ENCODE results near the gene MXD4. TPM values are rescaled to one million over a fixed set of nuclear protein-coding genes. Genes with fewer than 3 reads are reported as not detected.
"Not testable (repeated sequence)": the region's sequence is repeated elsewhere in the genome, so short reads cannot be mapped to it uniquely, and the experiment has no call there.

Gene MXD4
- polyA plus RNA-seq, 1 donor, result 59.0 TPM

DNA sequence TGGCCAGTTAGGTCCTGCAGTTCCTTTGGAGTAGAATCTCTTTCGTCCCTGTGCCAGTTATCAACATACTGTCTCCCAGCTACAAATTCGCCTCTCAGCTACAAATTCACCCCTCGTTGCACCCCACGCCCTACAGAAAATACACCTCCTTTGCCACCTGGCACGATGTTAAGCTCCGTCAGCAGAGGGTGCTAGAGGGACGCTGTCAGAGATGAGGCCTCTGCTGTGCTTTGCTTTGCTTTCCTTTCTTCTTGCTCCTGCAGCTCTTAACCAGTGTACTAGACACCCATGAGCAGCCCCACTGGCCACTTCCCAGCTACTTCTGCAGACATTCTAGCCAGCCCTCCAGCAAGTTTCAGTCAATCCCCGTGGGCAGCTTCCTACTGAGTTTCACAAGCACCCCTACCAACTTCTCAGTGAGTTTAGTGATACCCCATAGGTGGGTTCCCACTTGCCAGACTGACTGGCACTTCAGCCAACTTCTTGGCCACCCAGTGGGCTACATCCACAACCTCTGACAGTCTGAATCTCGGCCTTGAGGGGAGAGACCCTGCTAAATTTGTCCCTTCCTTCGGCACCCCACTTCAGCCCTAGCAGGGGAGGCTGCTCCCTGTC, 41.8 kb downstream of the MXD4 start:
- DNase-seq (ENCODE audit: low read depth), result peak; percentile 43

DNA sequence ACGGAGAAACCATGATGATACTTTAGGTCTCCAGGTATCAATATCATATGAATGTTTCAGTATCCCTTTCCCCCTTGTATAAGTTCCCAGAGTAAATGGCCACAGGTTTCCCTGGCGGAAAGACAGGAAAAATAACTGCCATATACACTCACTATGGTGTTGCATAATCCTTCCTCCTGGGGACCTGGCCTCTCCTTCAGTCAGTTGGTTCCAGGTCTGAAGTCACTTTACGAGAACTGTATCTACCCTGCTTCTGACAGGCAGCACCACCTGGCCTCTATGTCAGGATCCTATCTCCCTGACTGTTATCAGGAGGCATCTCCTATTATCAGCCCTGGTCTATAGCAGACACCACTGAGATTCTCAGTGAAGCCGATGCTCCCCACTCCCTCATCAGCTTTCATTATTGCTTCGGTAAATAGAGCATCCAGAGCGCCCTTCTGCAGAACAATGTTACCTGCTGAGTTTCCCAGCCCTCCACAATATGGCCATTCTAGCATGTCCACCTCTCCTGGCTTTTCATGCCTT, 42.6 kb downstream of the MXD4 start:
- no peak for DNase-seq (ENCODE audit: low read depth)

DNA sequence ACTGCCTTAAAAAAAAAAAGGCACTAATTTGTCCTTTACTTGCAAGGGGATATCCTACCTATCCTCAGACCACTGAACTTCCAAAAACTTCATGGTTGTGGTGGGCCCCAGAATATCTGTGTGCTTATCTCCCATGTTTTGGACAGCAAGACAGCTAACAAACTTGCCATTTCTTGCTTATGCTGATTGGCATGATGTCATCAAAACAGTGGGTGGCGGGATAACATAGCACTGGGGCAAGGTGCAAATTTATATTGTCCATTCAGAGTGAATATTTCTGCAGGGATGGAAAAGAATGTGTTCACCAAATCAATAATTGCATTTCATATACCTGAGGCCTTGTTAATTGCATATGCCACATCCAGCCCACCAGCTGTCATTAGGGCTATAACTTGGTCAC, 43.5 kb downstream of the MXD4 start:
- DNase-seq (ENCODE audit: low read depth), result no peak

DNA sequence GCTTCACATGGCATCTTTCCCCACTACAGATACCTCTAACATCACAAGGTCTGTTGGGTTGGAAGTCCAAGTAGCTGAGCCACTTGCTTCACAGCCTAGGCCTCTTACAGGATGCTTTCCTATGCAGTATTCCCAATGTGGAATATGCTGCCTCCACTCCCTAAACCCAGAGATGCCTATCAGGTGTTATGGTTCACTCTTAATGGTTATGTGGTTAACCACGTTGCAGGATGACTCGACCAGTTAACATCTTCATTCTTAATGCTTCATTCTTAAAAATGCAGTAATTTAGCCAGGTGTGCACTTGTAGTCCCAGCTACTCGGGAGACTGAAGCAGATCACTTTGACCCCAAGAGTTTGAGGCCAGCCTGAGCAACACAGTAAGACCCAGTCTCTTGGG, 44.2 kb downstream of the MXD4 start:
- DNase-seq (ENCODE audit: low read depth), result no peak

DNA sequence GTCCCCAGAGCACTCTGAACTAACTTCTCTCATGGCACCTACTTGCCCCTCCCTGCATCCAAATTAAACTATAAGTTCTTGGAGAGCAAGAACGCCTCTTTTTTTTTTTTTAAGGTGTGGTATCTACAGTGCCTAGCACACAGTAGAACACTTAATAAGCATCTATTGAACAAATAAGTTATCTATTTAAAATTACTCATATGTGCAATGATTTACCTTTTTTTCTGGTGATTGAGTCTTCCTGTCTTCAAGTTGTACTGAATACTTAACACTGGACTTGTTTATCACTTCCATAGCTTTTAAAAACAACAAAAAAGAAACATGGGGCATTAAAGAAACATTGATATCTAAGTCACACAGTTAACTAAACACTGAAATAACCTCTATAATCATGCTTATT, 49.1 kb downstream of the MXD4 start:
- DNase-seq (ENCODE audit: low read depth), result no peak

DNA sequence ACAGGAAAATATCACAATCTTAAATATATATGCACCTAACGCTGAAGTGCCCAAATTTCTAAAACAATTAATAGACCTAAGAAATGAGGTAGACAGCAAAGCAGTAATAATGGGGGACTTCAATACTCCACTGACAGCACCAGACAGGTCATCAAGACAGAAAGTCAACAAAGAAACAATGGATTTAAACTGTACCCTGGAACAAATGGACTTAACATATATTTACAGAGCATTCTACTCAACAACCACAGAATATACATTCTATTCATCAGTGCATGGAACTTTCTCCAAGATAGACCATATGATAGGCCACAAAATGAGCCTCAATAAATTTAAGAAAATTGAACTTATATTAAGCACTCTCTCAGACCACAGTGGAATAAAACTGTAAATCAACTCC, 59.1 kb downstream of the MXD4 start:
- DNase-seq (ENCODE audit: low read depth), result not testable (repeated sequence)

Other genes with a start within 250 kb of the MXD4 start
- gene NAT8L, start 202.8 kb downstream of the MXD4 start, polyA plus RNA-seq (ENCODE audit: insufficient read length), result 4.3 TPM
- 12.3 TPM for gene HAUS3, start 20.0 kb downstream of the MXD4 start, polyA plus RNA-seq (ENCODE audit: insufficient read length)
- 3.0 TPM for gene POLN, start 20.0 kb downstream of the MXD4 start, polyA plus RNA-seq (ENCODE audit: insufficient read length)
- 1.7 TPM for gene ZFYVE28, start 156.5 kb upstream of the MXD4 start, polyA plus RNA-seq (ENCODE audit: insufficient read length)
- gene CFAP99, start 156.8 kb upstream of the MXD4 start, polyA plus RNA-seq (ENCODE audit: insufficient read length), result 0.15 TPM
- gene RNF4, start 207.0 kb upstream of the MXD4 start, polyA plus RNA-seq (ENCODE audit: insufficient read length), result 34.0 TPM

Measured in forelimb muscle (tissue), 1 donor.